Germinal center (tissue), 1 donor: ENCODE measurements around the gene LYPLAL1.
"Not testable (repeated sequence)": the region's sequence is repeated elsewhere in the genome, so short reads cannot be mapped to it uniquely, and the experiment has no call there.

Experiments
- DNase-seq: peaks from one replicate; pipeline ENCODE4 v3.0.0; 2012; ENCODE audit warnings: mixed read lengths, low spot score

Gene LYPLAL1

GRCh38 chr1:219215477-219215876, 41.8 kb downstream of the LYPLAL1 start:
- DNase-seq: no peak

- no peak for DNase-seq
Measured at GRCh38 chr1:219220945-219221344, 47.3 kb downstream of the LYPLAL1 start.

GRCh38 chr1:219223496-219223895, 49.8 kb downstream of the LYPLAL1 start:
- DNase-seq: no peak

- no peak for DNase-seq
Measured at GRCh38 chr1:219226196-219226595, 52.5 kb downstream of the LYPLAL1 start.

GRCh38 chr1:219227360-219228057, 53.8 kb downstream of the LYPLAL1 start:
- no peak for DNase-seq

GRCh38 chr1:219228058-219228419, 54.4 kb downstream of the LYPLAL1 start:
- no peak for DNase-seq

- no peak for DNase-seq
Measured at GRCh38 chr1:219232890-219233289, 59.2 kb downstream of the LYPLAL1 start.

- no peak for DNase-seq
Measured at GRCh38 chr1:219235903-219236481, 62.3 kb downstream of the LYPLAL1 start.

GRCh38 chr1:219236933-219237610, 63.4 kb downstream of the LYPLAL1 start:
- no peak for DNase-seq

GRCh38 chr1:219239518-219239917, 65.8 kb downstream of the LYPLAL1 start:
- DNase-seq: no peak

GRCh38 chr1:219244864-219245263, 71.2 kb downstream of the LYPLAL1 start:
- no peak for DNase-seq

GRCh38 chr1:219247441-219247840, 73.8 kb downstream of the LYPLAL1 start:
- DNase-seq: no peak

- DNase-seq: not testable (repeated sequence)
Measured at GRCh38 chr1:219250468-219250867, 76.8 kb downstream of the LYPLAL1 start.

GRCh38 chr1:219257751-219258150, 84.1 kb downstream of the LYPLAL1 start:
- DNase-seq: no peak

GRCh38 chr1:219261454-219261853, 87.8 kb downstream of the LYPLAL1 start:
- DNase-seq: no peak
